DND-41 (cell line): ENCODE measurements around the gene FLAD1.

Experiments
- ATAC-seq: fragments of 200-7000 bp; cut with Tn5 transposase; 3 replicates; pipeline ENCODE4 v1.9.1; 2021; ENCODE audit warnings: low read depth; ENCODE audit not compliant: insufficient read depth
- DNase-seq: peaks from one replicate; pipeline ENCODE4 v3.0.0-alpha.2; 2020
- H2AFZ ChIP-seq: 2 replicates; pipeline ENCODE4 v1.6.0; 2012; ENCODE audit warnings: low read depth, low read length
- H3K27ac ChIP-seq: 2 replicates; pipeline ENCODE4 v1.5.1; 2012; ENCODE audit warnings: low read length, inconsistent platforms
- H3K27me3 ChIP-seq: fragments of 200-600 bp; sonication (generic); 2 replicates; pipeline ENCODE4 v1.6.0; 2012; ENCODE audit warnings: low read length, mild to moderate bottlenecking, inconsistent platforms; ENCODE audit not compliant: insufficient read depth, poor library complexity
- H3K36me3 ChIP-seq: 2 replicates; pipeline ENCODE4 v1.5.1; 2012; ENCODE audit warnings: low read length, inconsistent platforms; ENCODE audit not compliant: insufficient read depth
- H3K4me1 ChIP-seq: 2 replicates; pipeline ENCODE4 v1.5.1; 2012; ENCODE audit warnings: mild to moderate bottlenecking, low read length; ENCODE audit not compliant: insufficient read depth
- H3K4me2 ChIP-seq: 2 replicates; pipeline ENCODE4 v1.6.0; 2012; ENCODE audit warnings: mild to moderate bottlenecking, moderate library complexity, low read length, inconsistent platforms; ENCODE audit not compliant: insufficient read depth
- H3K4me3 ChIP-seq, 2 experiments: fragments of 200-600 bp in 1 of 2; shearing (Covaris generic) in 1 of 2; 2 replicates each; pipeline ENCODE4 v1.5.1; 2012 to 2016; ENCODE audit warnings: inconsistent platforms in 2 of 2, low read length in 2 of 2, mild to moderate bottlenecking in 2 of 2, low read depth in 1 of 2, moderate library complexity in 1 of 2
- H3K79me2 ChIP-seq: 2 replicates; pipeline ENCODE4 v1.6.0; 2012; ENCODE audit warnings: low read length, inconsistent platforms; ENCODE audit not compliant: insufficient read depth
- H3K9ac ChIP-seq: 2 replicates; pipeline ENCODE4 v1.6.0; 2012; ENCODE audit warnings: low read depth, mild to moderate bottlenecking, inconsistent platforms, low read length, moderate library complexity
- H3K9me3 ChIP-seq: 2 replicates; pipeline ENCODE4 v1.5.1; 2012; ENCODE audit warnings: low read length, moderate library complexity, mild to moderate bottlenecking, inconsistent platforms; ENCODE audit not compliant: insufficient read depth, severe bottlenecking
- H4K20me1 ChIP-seq: 2 replicates; pipeline ENCODE4 v1.6.0; 2012; ENCODE audit warnings: low read length; ENCODE audit not compliant: insufficient read depth
- CTCF ChIP-seq: IDR thresholded peaks from 2 replicates; pipeline ENCODE4 v1.5.1; 2012; ENCODE audit warnings: borderline replicate concordance, low read length, moderate library complexity, mild to moderate bottlenecking; ENCODE audit not compliant: poor library complexity, severe bottlenecking; ENCODE audit errors: extremely low read depth
- EZH2 ChIP-seq: IDR thresholded peaks from 3 replicates; pipeline ENCODE4 v1.6.1; 2012; ENCODE audit warnings: borderline replicate concordance, low read depth, mild to moderate bottlenecking, moderate library complexity, low read length, inconsistent platforms; ENCODE audit not compliant: severe bottlenecking

The FLAD1 gene

GRCh38 chr1:155013632-155014031, 30.5 kb downstream of the FLAD1 start:
- H3K4me3 ChIP-seq = no peak overlapping the region
- no peaks in the 10 kb centered on the region for H3K36me3 ChIP-seq
- peaks cover 20% of the 10 kb centered on the region for H3K4me1 ChIP-seq
- H3K9me3 ChIP-seq = no peaks in the 10 kb centered on the region
- H3K9ac ChIP-seq = no peak overlapping the region
- peaks cover 64% of the 10 kb centered on the region for H4K20me1 ChIP-seq
- ATAC-seq (no peak), DNase-seq (peak; percentile 32)
- peaks cover 16% of the 10 kb centered on the region for H3K27me3 ChIP-seq
- no peaks in the 10 kb centered on the region for H3K79me2 ChIP-seq
- TF ChIP-seq EZH2 (no peak), CTCF (no peak)
- H3K4me2 ChIP-seq = no peak overlapping the region
- no peak overlapping the region for H2AFZ ChIP-seq
- H3K27ac ChIP-seq = no peak overlapping the region

- Histone ChIP-seq H3K9me3 (no peaks in the 10 kb centered on the region), H3K4me1 (peaks cover 20% of the 10 kb centered on the region), H3K27ac (no peak overlapping the region), H3K79me2 (no peaks in the 10 kb centered on the region), H3K36me3 (no peaks in the 10 kb centered on the region), H3K4me2 (no peak overlapping the region), H4K20me1 (peaks cover 71% of the 10 kb centered on the region), H3K4me3 (no peak overlapping the region), H2AFZ (no peak overlapping the region), H3K27me3 (peaks cover 29% of the 10 kb centered on the region), H3K9ac (no peak overlapping the region)
- DNase-seq (no peak), ATAC-seq (no peak)
- TF ChIP-seq EZH2 = no peak
- TF ChIP-seq CTCF = no peak
Observed at GRCh38 chr1:155014709-155015508, 31.8 kb downstream of the FLAD1 start.

- H3K36me3 ChIP-seq = no peaks in the 10 kb centered on the region
- TF ChIP-seq CTCF (no peak), EZH2 (no peak)
- H3K9me3 ChIP-seq = no peaks in the 10 kb centered on the region
- H3K27me3 ChIP-seq = peaks cover 30% of the 10 kb centered on the region
- no peak overlapping the region for H2AFZ ChIP-seq
- peaks cover 13% of the 10 kb centered on the region for H3K4me1 ChIP-seq
- H3K27ac ChIP-seq = no peak overlapping the region
- H3K4me3 ChIP-seq = no peak overlapping the region
- H3K4me2 ChIP-seq = no peak overlapping the region
- DNase-seq (no peak), ATAC-seq (no peak)
- no peaks in the 10 kb centered on the region for H3K79me2 ChIP-seq
- H4K20me1 ChIP-seq = peaks cover 66% of the 10 kb centered on the region
- H3K9ac ChIP-seq = no peak overlapping the region
Observed at GRCh38 chr1:155015527-155016230, 32.5 kb downstream of the FLAD1 start.
